ENCODE results near the gene SLCO2B1.

SLCO2B1 gene

GRCh38 chr11:75246671-75247350 is 95.9 kb downstream of the SLCO2B1 start:
- no peak for DNase-seq (ENCODE audit: low read depth, low spot score)

DNA sequence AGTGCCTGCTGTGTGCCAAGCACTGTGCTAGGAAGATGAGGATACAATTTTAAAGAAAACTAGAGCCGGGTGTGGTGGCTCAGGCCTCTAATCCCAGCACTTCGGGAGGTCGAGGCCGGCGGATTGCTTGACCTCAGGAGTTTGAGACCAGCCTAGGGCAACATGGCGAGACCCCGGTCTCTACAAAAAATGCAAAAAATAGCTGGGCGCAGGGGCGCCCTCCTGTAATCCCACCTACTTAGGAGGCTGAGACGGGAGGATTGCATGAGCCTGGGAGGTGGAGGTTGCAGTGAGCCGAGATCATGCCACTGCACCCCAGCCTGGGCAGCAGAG is 98.0 kb downstream of the SLCO2B1 start:
- DNase-seq (ENCODE audit: low read depth, low spot score) = no peak

DNA sequence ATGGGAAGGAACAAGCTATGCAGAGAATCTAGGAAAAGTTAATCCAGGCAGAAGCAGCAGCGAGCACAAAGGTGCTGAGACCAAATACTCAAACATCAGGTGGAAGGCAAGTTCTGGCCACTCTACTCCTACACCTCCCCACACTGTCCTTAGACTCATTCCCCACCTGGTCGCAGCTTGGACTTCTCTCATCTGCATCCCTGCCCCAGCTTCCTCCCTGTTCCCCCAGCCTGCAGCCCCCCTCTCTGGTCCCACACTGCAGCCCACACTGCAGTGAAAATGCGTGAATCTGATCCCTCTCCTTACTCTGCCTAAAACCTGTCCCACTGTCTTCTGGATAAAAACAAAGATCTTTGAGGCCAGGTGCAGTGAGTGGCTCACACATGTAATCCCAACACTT is 98.8 kb downstream of the SLCO2B1 start:
- DNase-seq (ENCODE audit: low read depth, low spot score) = no peak

DNA sequence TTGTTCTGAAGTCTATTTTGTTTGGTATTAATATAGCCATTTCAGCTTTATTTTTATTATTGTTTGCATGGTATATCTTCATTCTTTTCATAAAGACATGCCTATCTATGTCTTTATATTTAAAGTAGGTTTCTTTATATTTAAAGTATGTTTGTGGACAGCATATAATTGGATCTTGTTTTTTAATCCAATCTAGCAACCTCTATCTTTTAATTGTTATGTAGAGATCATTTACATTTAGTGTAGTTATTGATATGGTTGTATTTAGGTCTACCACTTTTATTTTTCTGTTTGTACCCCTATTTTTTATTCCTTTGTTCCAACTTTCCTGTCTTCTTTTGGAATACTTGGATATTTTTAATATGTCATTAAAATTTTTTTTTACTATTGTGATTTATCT is 103.4 kb downstream of the SLCO2B1 start:
- DNase-seq (ENCODE audit: low read depth, low spot score) = no peak

Measured in brain pericyte (primary cell).